Pancreas (tissue), 10 donors: ENCODE measurements around the gene CROCC. TPM values are rescaled to one million over a fixed set of nuclear protein-coding genes. Genes with fewer than 3 reads are reported as not detected.
A peak's percentile ranks its signal among the peaks of the same experiment; 100 is the strongest.

Source experiments
- ATAC-seq, 4 donors: fragments of 200-7000 bp; cut with Tn5 transposase; one replicate each; pipeline versions ENCODE4 v1.8.0 to v1.9.1; 2020; ENCODE audit warnings: mild to moderate bottlenecking in 4 of 4, moderate library complexity in 4 of 4
- DNase-seq, 6 donors: peaks; one replicate each; pipeline ENCODE4 v3.0.0-alpha.2; 2020
- FAIRE-seq: peaks from 2 replicates; lab custom pipeline; 2012; peaks lifted over from hg19 to GRCh38; lab: Jason Lieb, UNC
- H3K27ac ChIP-seq, 4 donors: fragments of 200-600 bp; sonication (generic); 1 replicate in 3 of 4; 2 replicates in 1 of 4; pipeline versions ENCODE4 v1.5.0 to v1.8.0; 2020
- H3K27me3 ChIP-seq, 4 donors: fragments of 200-600 bp; one replicate each; pipeline ENCODE4 v1.8.0; 2021
- H3K36me3 ChIP-seq, 3 donors: fragments of 200-600 bp; sonication (generic) in 1 of 3; one replicate each; pipeline versions ENCODE4 v1.5.0 to v1.8.0; 2020 to 2021
- H3K4me1 ChIP-seq, 3 donors: fragments of 200-600 bp; one replicate each; pipeline ENCODE4 v1.8.0; 2021
- H3K4me3 ChIP-seq, 4 donors: fragments of 200-600 bp; sonication (generic) in 2 of 4; one replicate each; pipeline versions ENCODE4 v1.5.0 to v1.8.0; 2020 to 2021
- H3K9me3 ChIP-seq, 4 donors: fragments of 200-600 bp; one replicate each; pipeline ENCODE4 v1.8.0; 2021
- WGBS, 2 donors: extraction: QIAGEN DNeasy Blood & Tissue Kit; methylation state at CpG; one replicate each; pipeline ENCODE4 v1.1.7; 2013; 5-methylcytosine and 5-hydroxymethylcytosine counted together
- intact Hi-C, 3 donors: fragments of 100-400 bp; cut with DNase I; formaldehyde crosslinking; loops; one replicate each; pipeline versions ENCODE4 v1.11.1 to v1.14.2; 2022
- polyA plus RNA-seq, 2 donors: library from polyadenylated mRNA; stranded (reverse); fragments of 200-250 nt; gene quantifications; one replicate each; pipeline ENCODE4 v1.2.3, GENCODE V29; 2013
- total RNA-seq, 6 donors: library from RNA; stranded (reverse); fragmentation: NEBNext Ultra II Directional in 4 of 6; extraction: Animal tissue kit (Norgen Biotek cat#: 25700) in 4 of 6; gene quantifications; one replicate each; pipeline versions ENCODE4 v1.2.1 to v1.2.4, GENCODE V29; 2021 to 2023
- TF ChIP-seq, protein P1 (sequence below), 4 donors: fragments of 200-600 bp; sonication (generic) in 3 of 4; IDR thresholded peaks; one replicate each; pipeline versions ENCODE4 v1.5.0 to v1.8.0; 2021; ENCODE audit warnings: antibody characterized with exemption in 4 of 4
- donor health status: healthy with polysubstance abuse.
- donor health status: DM: no; HTN: no; CAD: no; lungs with moderate emphysema.
- donor health status: DM: no; HTN: no; CAD: no.
- donor health status: control.
- donor health status: control.
- donor health status: Bipolar disorder and iron deficiency.
- donor health status: DM: yes; HTN: yes; CAD: no.
- donor health status: DM: no; HTN: no; CAD: no.
- donor health status: DM: no; HTN: no; CAD: no.
- donor health status: DM: yes; HTN: yes; CAD: no.

The CROCC gene
- total and polyA plus RNA-seq, 8 donors = 8.1 to 101 (median 14.6) TPM

DNA sequence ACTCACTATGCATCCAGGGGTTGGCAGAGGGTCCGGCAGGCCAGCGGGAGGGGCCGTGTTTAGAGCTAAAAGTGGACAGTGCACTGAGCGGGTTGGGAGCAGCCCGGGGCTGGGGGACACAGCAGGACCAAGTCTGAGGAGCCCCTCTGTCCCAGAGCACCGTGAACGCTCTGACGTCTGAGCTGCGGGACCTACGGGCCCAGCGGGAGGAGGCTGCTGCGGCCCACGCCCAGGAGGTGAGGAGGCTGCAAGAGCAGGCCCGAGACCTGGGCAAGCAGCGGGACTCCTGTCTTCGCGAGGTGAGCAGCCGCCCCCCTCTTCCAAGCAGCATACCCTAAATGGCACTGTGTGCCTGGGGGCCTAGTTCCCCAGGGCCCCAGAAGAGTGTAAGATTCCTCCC is 32.8 kb downstream of the CROCC start:
- no peak overlapping the region for H3K27ac ChIP-seq
- DNase-seq (peak in 1 of 6 donors; percentile 61), ATAC-seq (no peak), FAIRE-seq (no peak)
- no peaks in the 10 kb centered on the region for H3K9me3 ChIP-seq
- no peak overlapping the region for H3K4me3 ChIP-seq
- intact Hi-C loops = loop anchor here in 1 of 3 donors (5.0 kb wide), 1 partner anchor 332 kb away; no protein-coding TSS in a partner anchor
- H3K27me3 ChIP-seq = no peaks in the 10 kb centered on the region
- TF ChIP-seq, protein P1, sequence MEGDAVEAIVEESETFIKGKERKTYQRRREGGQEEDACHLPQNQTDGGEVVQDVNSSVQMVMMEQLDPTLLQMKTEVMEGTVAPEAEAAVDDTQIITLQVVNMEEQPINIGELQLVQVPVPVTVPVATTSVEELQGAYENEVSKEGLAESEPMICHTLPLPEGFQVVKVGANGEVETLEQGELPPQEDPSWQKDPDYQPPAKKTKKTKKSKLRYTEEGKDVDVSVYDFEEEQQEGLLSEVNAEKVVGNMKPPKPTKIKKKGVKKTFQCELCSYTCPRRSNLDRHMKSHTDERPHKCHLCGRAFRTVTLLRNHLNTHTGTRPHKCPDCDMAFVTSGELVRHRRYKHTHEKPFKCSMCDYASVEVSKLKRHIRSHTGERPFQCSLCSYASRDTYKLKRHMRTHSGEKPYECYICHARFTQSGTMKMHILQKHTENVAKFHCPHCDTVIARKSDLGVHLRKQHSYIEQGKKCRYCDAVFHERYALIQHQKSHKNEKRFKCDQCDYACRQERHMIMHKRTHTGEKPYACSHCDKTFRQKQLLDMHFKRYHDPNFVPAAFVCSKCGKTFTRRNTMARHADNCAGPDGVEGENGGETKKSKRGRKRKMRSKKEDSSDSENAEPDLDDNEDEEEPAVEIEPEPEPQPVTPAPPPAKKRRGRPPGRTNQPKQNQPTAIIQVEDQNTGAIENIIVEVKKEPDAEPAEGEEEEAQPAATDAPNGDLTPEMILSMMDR (IDR thresholded peaks at IDR 0.05) = no peak
- WGBS, 2 donors = 92 to 94% methylated on average over 18 of the region's 18 CpGs
- H3K4me1 ChIP-seq = peaks cover 0 to 1% (median 0%) of the 10 kb centered on the region in 3 donors
- H3K36me3 ChIP-seq = peaks cover 0 to 6% (median 0%) of the 10 kb centered on the region in 3 donors

DNA sequence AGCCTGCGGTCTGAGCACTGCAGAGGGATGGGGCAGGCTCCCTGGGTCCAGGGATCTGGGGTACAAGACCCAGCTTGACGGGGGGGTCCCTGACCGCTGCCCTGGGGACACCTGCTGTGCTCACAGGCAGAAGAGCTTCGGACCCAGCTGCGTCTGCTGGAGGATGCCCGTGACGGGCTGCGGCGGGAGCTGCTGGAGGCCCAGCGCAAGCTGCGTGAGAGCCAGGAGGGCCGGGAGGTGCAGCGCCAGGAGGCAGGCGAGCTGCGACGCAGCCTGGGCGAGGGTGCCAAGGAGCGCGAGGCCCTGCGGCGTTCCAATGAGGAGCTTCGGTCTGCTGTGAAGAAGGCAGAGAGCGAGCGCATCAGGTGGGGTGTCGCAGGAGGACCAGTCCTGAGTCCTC is 33.5 kb downstream of the CROCC start:
- no peaks in the 10 kb centered on the region for H3K9me3 ChIP-seq
- intact Hi-C loops = loop anchor here (5.0 kb wide), 2 partner anchors 87 to 92 kb away; no protein-coding TSS in a partner anchor
- FAIRE-seq (no peak), DNase-seq (peak in 1 of 6 donors; percentile 75), ATAC-seq (no peak)
- TF ChIP-seq, protein P1 (IDR thresholded peaks at IDR 0.05) = no peak
- H3K4me3 ChIP-seq = no peak overlapping the region
- WGBS, 2 donors = 94 to 96% methylated on average over 25 of the region's 25 CpGs
- H3K27ac ChIP-seq = no peak overlapping the region
- H3K36me3 ChIP-seq = peaks cover 0 to 6% (median 0%) of the 10 kb centered on the region in 3 donors
- peaks cover 0 to 2% (median 0%) of the 10 kb centered on the region in 3 donors for H3K4me1 ChIP-seq
- H3K27me3 ChIP-seq = no peaks in the 10 kb centered on the region

DNA sequence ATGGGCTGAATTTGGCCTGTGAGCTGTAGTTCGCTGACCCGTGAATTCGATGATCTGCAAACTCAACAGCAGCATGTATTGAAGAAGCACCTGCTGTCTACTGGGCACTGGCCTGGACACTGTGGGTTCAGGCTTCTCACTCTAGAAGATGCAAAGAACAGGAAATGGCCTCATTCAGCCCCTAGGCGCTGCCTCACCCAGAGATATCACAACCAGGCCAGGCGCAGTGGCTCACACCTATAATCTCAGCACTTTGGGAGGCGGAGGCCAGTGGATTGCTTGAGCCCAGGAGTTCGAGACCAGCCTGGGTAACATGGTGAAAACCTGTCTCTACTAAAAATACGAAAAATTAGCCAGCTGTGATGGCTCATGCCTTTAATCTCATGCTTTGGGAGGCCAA is 35.0 kb downstream of the CROCC start:
- Histone ChIP-seq H3K36me3 (peaks cover 0 to 6% (median 0%) of the 10 kb centered on the region in 3 donors), H3K27ac (no peak overlapping the region), H3K4me1 (peaks cover 0 to 5% (median 4%) of the 10 kb centered on the region in 3 donors), H3K4me3 (no peak overlapping the region), H3K9me3 (no peaks in the 10 kb centered on the region), H3K27me3 (no peaks in the 10 kb centered on the region)
- DNase-seq (no peak), ATAC-seq (no peak), FAIRE-seq (no peak)
- TF ChIP-seq, protein P1 (IDR thresholded peaks at IDR 0.05) = no peak
- 94 to 98% methylated on average over 8 of the region's 8 CpGs for WGBS, 2 donors
- intact Hi-C loops = loop anchor here (5.0 kb wide), 2 partner anchors 86 to 91 kb away; no protein-coding TSS in a partner anchor

DNA sequence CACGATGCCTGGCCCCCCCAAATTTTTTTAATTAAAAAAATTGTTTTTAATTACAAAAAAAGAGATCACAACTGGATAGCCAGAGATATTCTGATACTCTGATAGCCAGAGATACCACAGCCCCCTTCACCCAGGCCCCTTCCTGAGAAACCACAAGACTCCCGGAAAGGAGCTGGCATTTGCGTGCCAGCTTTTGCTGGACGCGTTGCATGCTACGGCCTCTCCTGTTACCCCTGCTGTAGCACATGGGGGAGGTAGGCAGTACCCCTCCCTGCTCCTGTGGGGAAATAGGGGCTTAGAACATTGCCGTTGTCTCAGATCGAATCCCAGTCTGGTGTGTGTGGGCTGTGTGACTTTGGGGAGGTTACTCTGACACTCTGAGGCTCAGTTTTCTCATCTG is 36.0 kb downstream of the CROCC start:
- TF ChIP-seq, protein P1 (IDR thresholded peaks at IDR 0.05) = no peak
- H3K9me3 ChIP-seq = no peaks in the 10 kb centered on the region
- no peak for DNase-seq
- 89 to 92% methylated on average over 8 of the region's 8 CpGs for WGBS, 2 donors
- FAIRE-seq = no peak
- peaks cover 0 to 6% (median 0%) of the 10 kb centered on the region in 3 donors for H3K36me3 ChIP-seq
- no peak for ATAC-seq
- intact Hi-C loops = loop anchor here (5.0 kb wide), 2 partner anchors 85 to 90 kb away; no protein-coding TSS in a partner anchor
- H3K4me1 ChIP-seq = peaks cover 0 to 5% (median 4%) of the 10 kb centered on the region in 3 donors
- H3K27me3 ChIP-seq = no peaks in the 10 kb centered on the region
- H3K4me3 ChIP-seq = no peak overlapping the region
- no peak overlapping the region for H3K27ac ChIP-seq

DNA sequence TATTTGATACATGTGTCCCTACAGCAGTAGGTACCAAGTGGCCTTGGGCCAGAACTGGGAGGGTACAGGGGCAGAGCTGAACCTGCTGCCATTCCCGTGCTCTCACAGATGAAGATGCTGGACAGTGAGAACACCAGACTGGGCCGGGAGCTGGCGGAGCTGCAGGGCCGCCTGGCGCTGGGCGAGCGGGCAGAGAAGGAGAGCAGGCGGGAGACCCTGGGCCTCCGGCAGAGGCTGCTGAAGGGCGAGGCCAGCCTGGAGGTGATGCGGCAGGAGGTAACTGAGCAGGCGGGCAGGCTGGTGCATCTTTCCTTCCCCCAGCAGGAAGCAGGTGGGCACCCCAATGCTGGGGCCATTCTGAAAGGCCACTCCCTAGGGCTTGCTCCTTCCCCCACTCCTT is 36.7 kb downstream of the CROCC start:
- FAIRE-seq (no peak), DNase-seq (no peak), ATAC-seq (no peak)
- WGBS, 2 donors = 92% methylated on average over 12 of the region's 12 CpGs
- Histone ChIP-seq H3K27ac (no peak overlapping the region), H3K27me3 (no peaks in the 10 kb centered on the region), H3K4me3 (no peak overlapping the region), H3K4me1 (peaks cover 0 to 5% (median 4%) of the 10 kb centered on the region in 3 donors), H3K36me3 (peaks cover 0 to 6% (median 0%) of the 10 kb centered on the region in 3 donors), H3K9me3 (no peaks in the 10 kb centered on the region)
- intact Hi-C loops = loop anchor here (5.0 kb wide), 2 partner anchors 84 to 89 kb away; no protein-coding TSS in a partner anchor
- TF ChIP-seq, protein P1 (IDR thresholded peaks at IDR 0.05) = no peak
